ENCODE data around the gene TRMT11. TPM values are rescaled to one million over a fixed set of nuclear protein-coding genes. Genes with fewer than 3 reads are reported as not detected.
"Not testable (repeated sequence)": the region's sequence is repeated elsewhere in the genome, so short reads cannot be mapped to it uniquely, and the experiment has no call there.

Gene TRMT11
- total RNA-seq, 2 donors from 2014 or later: 7.9 to 14.8 TPM

GRCh38 chr6:126056355-126057004 is 70.1 kb downstream of the TRMT11 start:
- intact Hi-C loops (cut with DNase I): no loop called here
- ATAC-seq (no peak), DNase-seq (no peak)

- DNase-seq; intact Hi-C loops (cut with DNase I); ATAC-seq: not testable (repeated sequence)
Measured at GRCh38 chr6:126058085-126058484, 71.7 kb downstream of the TRMT11 start.

DNA sequence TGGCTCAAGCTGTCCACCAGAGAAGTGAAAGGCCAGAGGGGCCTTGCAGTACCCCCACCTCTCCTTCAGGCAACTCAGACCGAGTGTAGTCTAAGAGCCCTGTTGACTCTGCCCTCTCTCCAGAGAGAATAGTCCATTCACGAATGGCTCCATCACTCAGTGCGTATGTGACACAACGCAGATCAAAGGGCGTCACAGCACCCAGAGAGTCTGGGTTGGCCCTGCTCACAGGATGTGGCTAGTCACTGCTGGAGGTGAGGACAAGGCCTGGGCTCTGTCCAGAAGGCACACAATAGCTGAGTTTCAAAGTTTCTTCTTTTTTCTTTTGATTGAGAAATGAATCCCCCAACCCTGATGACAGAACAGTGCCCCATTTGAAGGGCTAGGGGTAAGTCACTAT is 74.1 kb downstream of the TRMT11 start:
- peak; percentile 34 to 63 for ATAC-seq
- DNase-seq: peak; percentile 43
- intact Hi-C loops (cut with DNase I): no loop called here

GRCh38 chr6:126063512-126064146 is 77.3 kb downstream of the TRMT11 start:
- DNase-seq (no peak), ATAC-seq (no peak)
- intact Hi-C loops (cut with DNase I): no loop called here

DNA sequence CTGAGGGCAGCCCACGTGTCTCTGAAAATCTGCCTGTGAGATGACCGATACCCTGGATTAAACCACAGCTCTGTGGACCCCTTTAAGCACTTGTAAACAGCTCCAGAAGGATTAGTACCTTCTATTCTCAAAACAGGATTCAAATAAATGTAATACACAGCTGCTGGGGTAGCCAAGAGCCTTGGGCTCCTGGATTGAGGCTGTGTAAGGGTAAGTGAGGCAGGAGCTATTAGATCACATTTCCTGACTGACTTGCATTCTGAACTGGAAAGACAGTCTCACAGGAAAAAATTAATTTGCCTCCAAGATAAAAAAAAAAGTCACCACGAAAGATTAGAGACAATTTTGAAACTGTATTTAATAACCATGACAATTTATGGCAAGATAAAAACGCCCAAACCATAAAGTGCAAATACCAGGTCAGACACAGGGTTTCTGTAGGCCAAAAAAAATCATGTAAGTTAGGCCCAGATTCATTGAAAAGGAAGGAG is 78.0 kb downstream of the TRMT11 start:
- no peak for DNase-seq
- no peak for ATAC-seq
- intact Hi-C loops (cut with DNase I): no loop called here

DNA sequence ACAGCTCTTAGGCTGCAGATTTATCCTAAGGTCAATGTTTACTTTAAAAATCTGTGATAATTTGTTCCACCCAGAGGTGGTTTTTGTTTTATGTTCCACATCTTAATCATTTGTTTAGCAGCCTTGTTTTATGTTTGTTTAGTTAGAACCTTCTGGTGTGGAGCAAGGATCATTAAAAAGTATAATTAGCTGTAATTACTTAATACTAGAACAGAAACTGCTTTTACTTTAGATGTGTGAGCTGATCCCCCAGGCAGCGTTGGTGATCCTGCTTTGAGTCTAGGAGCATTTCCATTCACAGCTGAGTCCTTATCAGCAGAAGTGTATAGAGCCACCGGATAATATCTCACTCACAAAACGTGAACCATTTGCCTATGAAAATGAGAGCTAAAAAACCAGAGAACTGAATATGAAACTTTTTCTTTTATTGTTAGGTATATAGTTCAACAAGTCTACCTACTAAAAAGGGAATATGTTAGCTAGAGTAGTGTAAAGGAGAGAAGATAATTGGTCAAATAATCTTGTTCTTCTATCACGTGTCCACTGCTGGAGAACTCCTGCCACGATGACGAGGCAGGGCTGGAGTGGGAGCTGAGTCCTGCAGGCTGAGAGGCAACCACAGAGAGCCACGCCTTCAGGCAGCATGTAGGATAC is 78.5 kb downstream of the TRMT11 start:
- ATAC-seq: no peak
- no peak for DNase-seq
- intact Hi-C loops (cut with DNase I): no loop called here

DNA sequence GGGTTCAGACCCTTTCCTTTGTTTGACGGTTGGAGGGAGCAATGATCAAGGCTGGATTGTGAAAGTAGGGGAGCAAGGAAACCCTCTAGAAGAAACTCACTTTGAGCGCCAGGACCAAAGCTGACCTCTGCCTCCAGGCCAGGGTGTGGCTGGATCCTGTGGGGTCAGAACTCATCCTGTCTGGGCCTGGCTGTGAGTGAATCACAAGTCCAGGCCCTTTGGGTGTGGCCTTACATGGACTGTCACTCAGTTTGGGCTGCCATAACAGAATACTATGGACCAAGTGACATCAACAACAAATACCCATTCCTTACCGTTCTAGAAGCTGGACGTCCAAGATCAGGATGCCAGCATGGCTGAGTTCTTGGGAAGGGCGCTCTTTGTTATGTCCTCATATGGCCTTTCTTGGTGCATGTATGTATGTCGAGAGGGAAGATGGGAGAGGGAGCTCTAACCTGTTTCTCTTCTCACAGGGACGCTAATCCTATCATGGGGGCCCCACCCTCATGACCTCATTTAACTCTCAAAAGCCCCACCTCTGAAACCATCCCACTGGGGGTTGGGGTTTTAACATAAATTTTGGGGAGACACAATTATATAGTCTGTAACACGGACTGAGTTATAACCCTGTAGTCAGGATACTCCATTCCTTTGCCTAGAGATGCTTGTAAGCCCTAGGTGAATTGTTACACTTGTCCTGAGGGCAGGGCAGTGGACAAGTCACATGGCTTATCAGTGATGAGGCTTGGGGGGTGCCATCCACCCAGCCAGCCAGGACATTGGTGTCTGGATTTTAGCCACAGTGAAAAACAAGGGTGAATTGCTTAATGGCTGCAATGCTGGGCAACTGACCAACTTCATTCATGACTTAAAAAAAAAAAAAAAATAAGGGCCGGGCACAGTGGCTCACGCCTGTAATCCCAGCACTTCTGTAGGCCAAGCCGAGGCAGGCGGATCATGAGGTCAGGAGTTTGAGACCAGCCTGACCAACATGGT is 80.0 kb downstream of the TRMT11 start:
- no peak for DNase-seq
- intact Hi-C loops (cut with DNase I): no loop called here
- no peak for ATAC-seq

GRCh38 chr6:126067073-126067472 is 80.7 kb downstream of the TRMT11 start:
- intact Hi-C loops (cut with DNase I): no loop called here
- ATAC-seq: no peak

DNA sequence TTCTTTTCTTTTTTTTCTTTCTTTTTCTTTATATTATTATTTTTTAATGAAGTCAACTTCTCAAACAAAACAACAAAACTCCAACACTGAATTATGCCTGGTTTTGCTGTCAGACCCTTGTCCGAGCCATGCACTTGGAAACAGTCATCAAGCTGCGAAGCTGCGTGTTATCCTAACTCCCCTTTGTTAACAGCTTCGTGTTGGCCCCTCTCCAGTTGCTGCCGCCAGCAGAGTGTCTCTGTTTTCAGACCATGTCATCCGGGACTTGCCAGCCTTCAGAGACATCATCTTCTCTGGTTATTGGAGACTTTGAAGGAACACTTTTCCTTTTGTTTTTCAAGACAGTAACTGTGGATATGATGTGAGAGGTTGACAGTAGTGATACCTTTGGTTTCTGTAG is 83.1 kb downstream of the TRMT11 start:
- ATAC-seq: no peak
- intact Hi-C loops (cut with DNase I): no loop called here

More at GRCh38 chr6:126067073-126067472, 80.7 kb downstream of the TRMT11 start:
- DNase-seq: no peak

GRCh38 chr6:126071000-126071647 is 84.8 kb downstream of the TRMT11 start:
- DNase-seq (no peak), ATAC-seq (no peak)
- intact Hi-C loops (cut with DNase I): no loop called here

More for the DNA sequence above, 83.1 kb downstream of the TRMT11 start:
- DNase-seq: peak; percentile 51

- no peak for DNase-seq
- intact Hi-C loops (cut with DNase I): no loop called here
- ATAC-seq: no peak
Measured at GRCh38 chr6:126072172-126072571, 85.8 kb downstream of the TRMT11 start.

DNA sequence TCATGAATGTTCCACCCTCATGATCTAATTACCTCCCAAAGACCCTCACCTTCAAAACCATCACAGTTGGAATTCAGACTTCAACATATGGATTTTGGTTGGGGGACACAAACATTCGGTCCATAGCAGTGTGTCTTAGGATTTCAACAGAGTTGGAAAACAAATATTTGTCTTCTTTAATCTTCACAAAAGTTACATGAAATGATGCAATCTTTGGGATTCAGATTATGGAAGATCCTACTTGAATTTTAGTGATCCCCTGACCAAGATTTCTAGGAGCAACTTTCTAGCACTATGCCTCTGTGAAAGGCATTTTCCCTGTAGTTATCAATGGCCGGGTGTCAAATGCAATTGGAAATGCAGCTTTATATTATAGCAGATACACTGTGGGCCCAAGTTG is 86.5 kb downstream of the TRMT11 start:
- DNase-seq (no peak), ATAC-seq (no peak)
- intact Hi-C loops (cut with DNase I): no loop called here

DNA sequence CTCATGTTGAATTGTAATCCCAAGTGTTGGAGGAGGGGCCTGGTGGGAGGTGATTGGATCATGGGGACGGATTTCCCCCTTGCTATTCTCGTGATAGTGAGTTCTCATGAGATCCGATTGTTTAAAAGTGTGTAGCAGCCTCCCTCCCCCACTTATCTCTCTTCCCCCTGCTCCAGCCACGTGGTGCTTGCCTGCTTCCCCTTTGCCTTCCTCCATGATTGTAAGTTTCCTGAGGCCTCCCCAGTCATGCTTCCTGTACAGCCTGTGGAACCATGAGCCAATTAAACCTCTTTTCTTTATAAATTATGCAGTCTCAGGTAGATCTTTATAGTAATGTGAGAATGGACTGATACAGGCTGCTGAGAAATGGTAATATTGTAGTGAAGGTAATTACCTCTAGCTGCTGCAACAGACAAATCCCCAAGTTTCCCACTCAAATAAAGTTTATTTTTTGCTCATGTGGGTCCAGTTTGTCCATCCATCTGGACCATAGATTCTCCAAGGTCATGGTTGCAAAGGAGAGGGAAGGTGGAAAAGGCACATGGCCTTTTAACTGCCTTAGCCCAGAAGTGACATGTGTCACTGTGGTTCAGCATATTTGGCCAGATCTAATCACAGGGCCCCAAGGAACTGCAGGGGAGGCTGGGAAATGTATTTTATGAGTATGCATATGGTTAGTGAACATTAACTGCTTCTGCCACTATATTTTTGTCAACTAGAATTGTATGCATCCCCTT is 89.2 kb downstream of the TRMT11 start:
- intact Hi-C loops (cut with DNase I): no loop called here
- DNase-seq: no peak
- no peak for ATAC-seq

GRCh38 chr6:126076992-126077664 is 90.8 kb downstream of the TRMT11 start:
- DNase-seq (no peak), ATAC-seq (no peak)
- intact Hi-C loops (cut with DNase I): no loop called here

DNA sequence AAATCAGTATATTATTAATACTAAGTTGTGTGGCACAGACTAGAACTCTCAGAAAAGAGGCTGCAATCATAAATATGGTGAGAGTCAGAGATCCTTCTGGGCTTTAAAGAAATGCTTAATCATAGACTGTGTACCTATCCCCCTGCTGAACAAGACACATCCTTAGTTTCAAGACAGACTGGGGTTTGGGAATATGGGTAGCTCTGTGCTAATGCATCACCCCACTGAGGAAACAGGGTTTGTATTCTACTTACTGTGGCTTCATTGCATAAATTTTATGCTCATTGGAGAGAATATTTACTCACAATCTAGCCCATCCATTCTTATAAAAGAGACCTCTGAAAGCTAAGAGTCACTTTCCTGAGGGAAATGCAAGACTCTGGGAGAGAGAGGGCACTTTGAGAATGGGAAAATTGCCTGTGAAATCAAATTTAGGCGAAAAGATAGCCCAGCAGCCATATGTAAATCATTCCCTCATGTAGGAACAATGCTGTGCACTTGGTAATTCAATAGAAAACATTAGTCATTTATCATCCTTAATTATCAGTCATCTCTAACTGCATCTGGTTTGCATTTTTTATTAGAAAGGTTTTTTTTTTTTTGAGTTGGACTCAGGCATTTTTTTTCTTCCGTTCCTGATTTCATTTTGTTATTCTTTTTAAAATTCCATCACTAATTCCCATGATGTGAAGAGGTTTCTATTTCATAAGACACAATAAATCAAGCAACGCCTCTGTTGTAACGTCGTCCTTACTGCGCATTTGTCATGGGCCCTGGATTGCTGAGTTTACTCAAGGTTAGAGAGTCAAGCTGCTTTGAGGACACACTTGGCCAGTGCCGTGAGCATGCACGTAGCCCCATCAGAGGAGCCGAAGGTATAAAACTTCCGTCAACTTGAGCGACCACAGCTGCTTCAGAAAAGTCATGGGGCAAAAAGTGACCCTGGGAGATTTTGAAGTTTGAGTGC is 91.8 kb downstream of the TRMT11 start:
- intact Hi-C loops (cut with DNase I): no loop called here
- ATAC-seq (no peak), DNase-seq (no peak)

DNA sequence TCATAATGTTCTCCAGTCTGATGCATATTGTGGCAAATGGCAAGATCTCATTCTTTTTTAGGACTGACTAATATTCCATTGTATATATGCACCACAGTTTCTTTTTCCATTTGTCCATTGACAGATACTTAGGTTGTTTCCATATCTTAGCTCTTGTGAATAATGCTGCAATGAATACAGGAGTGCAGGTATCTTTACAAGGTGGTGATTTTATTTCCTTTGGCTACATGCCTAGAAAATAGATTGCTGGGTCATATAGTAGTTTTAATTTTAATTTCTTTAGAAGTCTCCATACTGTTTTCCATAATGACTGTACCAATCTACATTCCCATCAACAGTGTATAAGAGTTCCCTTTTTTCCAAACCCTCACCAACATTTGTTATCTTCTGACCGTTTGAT is 97.5 kb downstream of the TRMT11 start:
- ATAC-seq (no peak), DNase-seq (no peak)
- intact Hi-C loops (cut with DNase I): no loop called here
